ENCODE data around the gene TRAF2.

Gene TRAF2

GRCh38 chr9:136947028-136947891 is 60.9 kb downstream of the TRAF2 start:
- peaks cover 9% of the 10 kb centered on the region for H3K4me1 Mint-ChIP-seq
- H3K9me3 Mint-ChIP-seq: no peaks in the 10 kb centered on the region
- no peak for TF ChIP-seq CTCF (IDR thresholded peaks at IDR 0.05; ENCODE audit: unreplicated experiment in 3 of 3)
- peak overlapping the region; percentile 50 to 76 (median 60) for H3K4me3 Mint-ChIP-seq
- H3K27ac Mint-ChIP-seq: peak overlapping the region in 2 of 3 experiments; percentile 61 to 64
- no peaks in the 10 kb centered on the region for H3K36me3 Mint-ChIP-seq (ENCODE audit: low read depth)
- peaks cover 4% of the 10 kb centered on the region for H3K27me3 Mint-ChIP-seq (ENCODE audit: low read depth)

GRCh38 chr9:136947955-136948510 is 61.7 kb downstream of the TRAF2 start:
- TF ChIP-seq CTCF (IDR thresholded peaks at IDR 0.05; ENCODE audit: unreplicated experiment in 3 of 3): peak; percentile 24 to 47 (median 44)
- Mint-ChIP-seq H3K4me1 (peaks cover 9% of the 10 kb centered on the region), H3K4me3 (peak overlapping the region; percentile 72 to 80 (median 78)), H3K27me3 (ENCODE audit: low read depth) (peaks cover 4% of the 10 kb centered on the region), H3K9me3 (no peaks in the 10 kb centered on the region), H3K36me3 (ENCODE audit: low read depth) (no peaks in the 10 kb centered on the region), H3K27ac (peak overlapping the region in 2 of 3 experiments; percentile 70 to 77)

- Mint-ChIP-seq H3K27ac (peak overlapping the region in 2 of 3 experiments; percentile 79 to 94), H3K4me1 (peaks cover 9% of the 10 kb centered on the region), H3K36me3 (ENCODE audit: low read depth) (no peaks in the 10 kb centered on the region), H3K27me3 (ENCODE audit: low read depth) (peaks cover 4% of the 10 kb centered on the region), H3K4me3 (peak overlapping the region; percentile 78 to 83 (median 80)), H3K9me3 (no peaks in the 10 kb centered on the region)
- no peak for TF ChIP-seq CTCF (IDR thresholded peaks at IDR 0.05; ENCODE audit: unreplicated experiment in 3 of 3)
Observed at GRCh38 chr9:136949239-136949816, 63.0 kb downstream of the TRAF2 start.

GRCh38 chr9:136949817-136950655 is 63.7 kb downstream of the TRAF2 start:
- H3K9me3 Mint-ChIP-seq: no peaks in the 10 kb centered on the region
- peak overlapping the region; percentile 80 to 83 (median 81) for H3K4me3 Mint-ChIP-seq
- peak overlapping the region; percentile 64 to 94 (median 87) for H3K27ac Mint-ChIP-seq
- peaks cover 9% of the 10 kb centered on the region for H3K4me1 Mint-ChIP-seq
- peak in 2 of 3 experiments; percentile 14 to 25 for TF ChIP-seq CTCF (IDR thresholded peaks at IDR 0.05; ENCODE audit: unreplicated experiment in 3 of 3)
- H3K27me3 Mint-ChIP-seq (ENCODE audit: low read depth): peaks cover 4% of the 10 kb centered on the region
- no peaks in the 10 kb centered on the region for H3K36me3 Mint-ChIP-seq (ENCODE audit: low read depth)

GRCh38 chr9:136950656-136951276 is 64.5 kb downstream of the TRAF2 start:
- peak overlapping the region; percentile 80 to 81 (median 80) for H3K4me3 Mint-ChIP-seq

More at GRCh38 chr9:136950656-136951276, 64.5 kb downstream of the TRAF2 start:
- no peaks in the 10 kb centered on the region for H3K36me3 Mint-ChIP-seq (ENCODE audit: low read depth)
- peaks cover 4% of the 10 kb centered on the region for H3K27me3 Mint-ChIP-seq (ENCODE audit: low read depth)
- H3K9me3 Mint-ChIP-seq: no peaks in the 10 kb centered on the region
- peaks cover 9% of the 10 kb centered on the region for H3K4me1 Mint-ChIP-seq
- TF ChIP-seq CTCF (IDR thresholded peaks at IDR 0.05; ENCODE audit: unreplicated experiment in 3 of 3): no peak
- H3K27ac Mint-ChIP-seq: peak overlapping the region; percentile 64 to 94 (median 87)
